HepG2 (cell line): ENCODE data around the gene CBLC. TPM values are rescaled to one million over a fixed set of nuclear protein-coding genes. Genes with fewer than 3 reads are reported as not detected.
A peak's percentile ranks its signal among the peaks of the same experiment; 100 is the strongest.

ENCODE experiments used
- ATAC-seq: fragments of 200-7000 bp; cut with Tn5 transposase; 3 replicates; pipeline ENCODE4 v1.9.1; 2020; ENCODE audit warnings: mild to moderate bottlenecking, moderate library complexity
- BruUV-seq: library from RNA; stranded (reverse); fragments of 400-500 nt; replicated peaks from 2 replicates; lab custom pipeline; 2021; lab: Mats Ljungman, UMichigan
- CTCF ChIA-PET: fragments of 300-600 bp; formaldehyde crosslinking; extraction: SDS; loops from one replicate; lab custom pipeline; 2021; ENCODE audit warnings: low total read pairs, inconsistent platforms, low intra/inter-chr PET ratio; lab: Yijun Ruan, JAX
- POLR2A ChIA-PET: fragments of 350-600 bp; sonication (Branson Sonifier 250); formaldehyde crosslinking; loops from one replicate; lab custom pipeline; 2020; ENCODE audit warnings: antibody characterized with exemption, inconsistent platforms; lab: Yijun Ruan, JAX
- DNase-seq: peaks from one replicate; pipeline ENCODE4 v3.0.0-alpha.2; 2015; ENCODE audit warnings: low spot score
- FAIRE-seq: peaks from 3 replicates; lab custom pipeline; 2011; peaks lifted over from hg19 to GRCh38; lab: Jason Lieb, UNC
- H2AFZ ChIP-seq: one replicate; pipeline ENCODE4 v1.6.1; 2011; ENCODE audit warnings: low read length, inconsistent platforms
- H3K27ac ChIP-seq: fragments of 300-600 bp; 3 replicates; pipeline ENCODE4 v1.8.0; 2011; ENCODE audit warnings: mixed run types, mild to moderate bottlenecking, mixed read lengths, low read length, inconsistent platforms; ENCODE audit not compliant: insufficient read depth; ENCODE audit errors: extremely low read length
- H3K27me3 ChIP-seq, 2 experiments: fragments of 200-600 bp in 1 of 2; 2 replicates in 1 of 2; 3 replicates in 1 of 2; pipeline versions ENCODE4 v1.6.0 to v1.8.0; 2011; ENCODE audit warnings: low read length in 2 of 2, mild to moderate bottlenecking in 2 of 2, moderate library complexity in 2 of 2, inconsistent platforms in 1 of 2; ENCODE audit not compliant: insufficient read depth in 2 of 2, control insufficient read depth in 1 of 2
- H3K36me3 ChIP-seq, 2 experiments: fragments of 200-600 bp in 1 of 2; replicated peaks in 1 of 2; 2 replicates in 1 of 2; 3 replicates in 1 of 2; pipeline versions ENCODE4 v1.5.1 to v1.8.0; 2011; ENCODE audit warnings: low read length in 2 of 2, inconsistent platforms in 1 of 2; ENCODE audit not compliant: insufficient read depth in 2 of 2, control insufficient read depth in 1 of 2
- H3K4me1 ChIP-seq: 2 replicates; pipeline ENCODE4 v1.5.1; 2012; ENCODE audit warnings: low read length, inconsistent platforms; ENCODE audit not compliant: insufficient read depth
- H3K4me2 ChIP-seq: 2 replicates; pipeline ENCODE4 v1.6.0; 2011; ENCODE audit warnings: low read depth, low read length, inconsistent platforms
- H3K4me3 ChIP-seq, 3 experiments: fragments of 200-600 bp in 1 of 3; sonication (generic), shearing (Covaris generic) in 1 of 3; replicated peaks in 1 of 3; 2 replicates each; pipeline ENCODE4 v1.5.1; 2011 to 2016; ENCODE audit warnings: low read length in 3 of 3, inconsistent platforms in 2 of 3, low read depth in 2 of 3, mild to moderate bottlenecking in 2 of 3, control low read depth in 1 of 3, mixed read lengths in 1 of 3; ENCODE audit not compliant: insufficient read depth in 1 of 3
- H3K79me2 ChIP-seq: one replicate; pipeline ENCODE4 v1.6.1; 2011; ENCODE audit warnings: low read length, inconsistent platforms; ENCODE audit not compliant: insufficient read depth
- H3K9ac ChIP-seq: 2 replicates; pipeline ENCODE4 v1.6.0; 2011; ENCODE audit warnings: mild to moderate bottlenecking, low read depth, low read length, inconsistent platforms; ENCODE audit not compliant: insufficient read depth
- H3K9me3 ChIP-seq: 2 replicates; pipeline ENCODE4 v1.5.1; 2012; ENCODE audit warnings: mild to moderate bottlenecking, low read length
- H4K20me1 ChIP-seq: 2 replicates; pipeline ENCODE4 v1.6.0; 2011; ENCODE audit warnings: inconsistent platforms, mild to moderate bottlenecking, low read length, moderate library complexity; ENCODE audit not compliant: insufficient read depth
- JUND ChIP-seq: sonication (generic); formaldehyde crosslinking; IDR thresholded peaks from 2 replicates; pipeline ENCODE4 v1.8.0; 2022; ENCODE audit warnings: mild to moderate bottlenecking, missing genetic modification reagents
- KMT2A ChIP-seq: sonication (generic); formaldehyde crosslinking; IDR thresholded peaks from 2 replicates; pipeline ENCODE4 v1.4.0; 2020; ENCODE audit warnings: missing genetic modification reagents
- NFIB ChIP-seq: sonication (generic); formaldehyde crosslinking; IDR thresholded peaks from 2 replicates; pipeline ENCODE4 v1.9.0; 2021; ENCODE audit warnings: missing genetic modification reagents, mild to moderate bottlenecking, borderline replicate concordance
- RBFOX2 ChIP-seq: fragments of 200-400 bp; formaldehyde crosslinking; IDR thresholded peaks from 2 replicates; pipeline ENCODE4 v1.6.1; 2017; ENCODE audit warnings: low read depth, mild to moderate bottlenecking, low read length
- ZBTB3 ChIP-seq: sonication (generic); formaldehyde crosslinking; IDR thresholded peaks from 2 replicates; pipeline ENCODE4 v1.4.0; 2020; ENCODE audit warnings: low read depth, mild to moderate bottlenecking, moderate library complexity, missing genetic modification reagents, borderline replicate concordance
- ZNF333 ChIP-seq: sonication (generic); formaldehyde crosslinking; IDR thresholded peaks from 2 replicates; pipeline ENCODE4 v1.4.0; 2020; ENCODE audit warnings: mild to moderate bottlenecking, missing genetic modification reagents, borderline replicate concordance
- ZNF646 ChIP-seq: sonication (generic); formaldehyde crosslinking; IDR thresholded peaks from 2 replicates; pipeline ENCODE4 v1.9.0; 2021; ENCODE audit warnings: mild to moderate bottlenecking, missing genetic modification reagents
- WGBS: methylation state at CpG from one replicate; pipeline ENCODE4 v1.1.6; 2017; ENCODE audit warnings: low lambda C conversion rate; 5-methylcytosine and 5-hydroxymethylcytosine counted together
- in situ Hi-C: cut with HindIII; loops from 2 replicates; pipeline ENCODE4 v1.10.0; 2017; ENCODE audit warnings: low pct_unique_long_range_greater_than_20kb; ENCODE audit not compliant: extremely low pct_ligation_motif_present
- intact Hi-C: fragments of 100-400 bp; cut with micrococcal nuclease; formaldehyde crosslinking; loops from one replicate; pipeline ENCODE4 v1.10.0; 2022; ENCODE audit not compliant: unreplicated experiment
- polyA plus RNA-seq, 8 experiments: library from polyadenylated mRNA; depleted of rRNA in 3 of 8; stranded (reverse) in 7 of 8; unstranded in 1 of 8; fragments of >200 nt; fragmentation: Illumina TruSeq in 4 of 8; extraction: Trizol in 4 of 8; gene quantifications; 2 replicates each; pipeline versions ENCODE4 v1.2.1 to v1.2.3, GENCODE V29; 2011 to 2016; ENCODE audit warnings: low read depth in 4 of 8, missing spikeins in 1 of 8, mixed read lengths in 1 of 8; ENCODE audit not compliant: insufficient read depth in 1 of 8
- total RNA-seq, 5 experiments: library from RNA; depleted of rRNA; stranded (reverse); fragments of >200 nt; fragmentation: Illumina TruSeq; extraction: Trizol; gene quantifications; 2 replicates each; pipeline ENCODE4 v1.2.3, GENCODE V29; 2016; ENCODE audit warnings: low read depth in 1 of 5

CBLC gene
- total and polyA plus RNA-seq, 2 of the 13 experiments (the other 11 are each of a cell fraction or from before 2014, with no cell fraction given), result 1.8 to 2.6 TPM

GRCh38 chr19:44757057-44757734, 20.5 kb upstream of the CBLC start:
- CTCF ChIA-PET, result no interaction called here
- FAIRE-seq (no peak), DNase-seq (no peak), ATAC-seq (no peak)
- no peak overlapping the region for H3K27ac ChIP-seq
- no peaks in the 10 kb centered on the region for H4K20me1 ChIP-seq
- no peak overlapping the region for H3K9ac ChIP-seq
- POLR2A ChIA-PET, result interaction anchor here (0.9 kb wide), 1 partner anchor 32 kb away, joined by 4 read pairs; no protein-coding TSS in a partner anchor
- H3K4me1 ChIP-seq, result peaks cover 32% of the 10 kb centered on the region
- H3K27me3 ChIP-seq, result no peaks in the 10 kb centered on the region
- in situ Hi-C loops (loop anchor here (5.0 kb wide), 1 partner anchor 35 kb away; no protein-coding TSS in a partner anchor), intact Hi-C loops (no loop called here)
- no peaks in the 10 kb centered on the region for H3K79me2 ChIP-seq
- 95% methylated on average over 29 of the region's 53 CpGs for WGBS
- no peak overlapping the region for H2AFZ ChIP-seq
- TF ChIP-seq NFIB (CRISPR knock-in tag) (no peak), RBFOX2 (0 out of 2 replicates have a peak, but pooled peaks have one; percentile 51)
- peaks cover 12 to 26% of the 10 kb centered on the region in 2 experiments; a peak in 4 of 5 replicates for H3K36me3 ChIP-seq
- H3K4me3 ChIP-seq, result no peak overlapping the region
- BruUV-seq, result no TSS peak
- no peak overlapping the region for H3K4me2 ChIP-seq
- no peaks in the 10 kb centered on the region for H3K9me3 ChIP-seq

- H3K27me3 ChIP-seq, result no peaks in the 10 kb centered on the region
- no peak overlapping the region for H3K4me2 ChIP-seq
- H3K36me3 ChIP-seq, result peaks cover 11 to 22% of the 10 kb centered on the region in 2 experiments; a peak in 4 of 5 replicates
- no peaks in the 10 kb centered on the region for H3K9me3 ChIP-seq
- no peak for FAIRE-seq
- H3K9ac ChIP-seq, result no peak overlapping the region
- no peaks in the 10 kb centered on the region for H3K79me2 ChIP-seq
- no peak for ATAC-seq
- no peaks in the 10 kb centered on the region for H4K20me1 ChIP-seq
- H3K4me1 ChIP-seq, result peaks cover 32% of the 10 kb centered on the region
- ChIA-PET POLR2A (interaction anchor here (0.9 kb wide), 1 partner anchor 33 kb away, joined by 4 read pairs; no protein-coding TSS in a partner anchor), CTCF (no interaction called here)
- 99% methylated on average over 68 of the region's 68 CpGs for WGBS
- no peak overlapping the region for H3K27ac ChIP-seq
- no peak overlapping the region for H2AFZ ChIP-seq
- no TSS peak for BruUV-seq
- no peak for DNase-seq
- no peak overlapping the region for H3K4me3 ChIP-seq
- intact Hi-C loops, result no loop called here
- in situ Hi-C loops, result loop anchor here (5.0 kb wide), 1 partner anchor 36 kb away; no protein-coding TSS in a partner anchor
- no peak for TF ChIP-seq ZNF333 (CRISPR knock-in tag)
- no peak for TF ChIP-seq KMT2A (CRISPR knock-in tag)
- TF ChIP-seq ZBTB3 (CRISPR knock-in tag), result no peak
- no peak for TF ChIP-seq JUND (CRISPR knock-in tag)
- TF ChIP-seq ZNF646, result no peak
Observed at GRCh38 chr19:44757735-44758505, 19.8 kb upstream of the CBLC start.
